ENCODE measurements around the gene ACP2.

Gene ACP2

DNA sequence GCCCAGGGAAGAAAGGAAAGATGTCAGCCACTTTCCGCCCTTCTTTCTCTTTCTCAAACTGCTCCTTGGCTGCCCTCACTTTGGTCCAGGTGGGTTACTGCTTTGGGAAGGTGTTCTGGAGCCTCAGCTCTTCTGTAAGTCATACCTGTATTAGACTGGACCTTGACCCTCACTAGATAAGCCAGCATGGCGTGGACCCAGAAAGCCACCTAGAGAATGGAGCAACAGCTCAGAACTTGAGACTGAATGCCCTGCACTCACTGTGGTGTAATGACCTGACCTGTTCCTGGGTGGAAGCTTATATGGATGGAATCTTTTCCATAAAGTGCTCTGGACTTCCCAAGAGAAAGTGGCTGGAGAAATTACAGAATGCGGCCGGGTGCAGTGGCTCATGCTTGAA lies 15.6 kb downstream of the ACP2 start:
- Histone ChIP-seq H3K27ac (ENCODE audit: low read length, poor library complexity, severe bottlenecking) (no peak overlapping the region), H3K4me1 (ENCODE audit: control insufficient read depth, insufficient read depth, low read depth, low read length) (peaks cover 17% of the 10 kb centered on the region), H3K23ac (ENCODE audit: low read length in 2 of 2) (no peak overlapping the region), H3K9ac (ENCODE audit: low read length) (no peak overlapping the region), H3K79me1 (replicated peaks; ENCODE audit: low read length, poor library complexity, severe bottlenecking) (peaks cover 14% of the 10 kb centered on the region), H2BK5ac (ENCODE audit: low read depth, low read length, poor library complexity, severe bottlenecking) (no peak overlapping the region), H2AFZ (ENCODE audit: low read depth, low read length) (no peak overlapping the region), H2BK120ac (ENCODE audit: low read depth, low read length) (no peak overlapping the region), H2BK12ac (ENCODE audit: low read length in 2 of 2) (no peak overlapping the region), H2BK15ac (ENCODE audit: low read depth, poor library complexity, severe bottlenecking) (no peak overlapping the region), H3K18ac (ENCODE audit: low read depth in 1 of 2, low read length in 2 of 2) (no peak overlapping the region), H4K91ac (ENCODE audit: low read length) (no peak overlapping the region), H3K14ac (ENCODE audit: low read length in 2 of 2) (no peak overlapping the region), H2AK5ac (ENCODE audit: low read length, severe bottlenecking) (no peak overlapping the region), H3K4me2 (ENCODE audit: low read length, poor library complexity, severe bottlenecking) (no peak overlapping the region), H3K9me3 (ENCODE audit: control insufficient read depth, low read length) (no peaks in the 10 kb centered on the region), H4K8ac (ENCODE audit: low read length) (no peak overlapping the region), H3K27me3 (ENCODE audit: control insufficient read depth in 1 of 2, insufficient read depth in 1 of 2, low read length in 2 of 2) (no peaks in the 10 kb centered on the region), H3K36me3 (ENCODE audit: control insufficient read depth in 1 of 2, insufficient read depth in 2 of 2, low read depth in 1 of 2, low read length in 2 of 2) (peaks cover 50 to 80% of the 10 kb centered on the region in 2 experiments), H3K4me3 (ENCODE audit: insufficient read depth in 1 of 2, low read depth in 1 of 2, low read length in 2 of 2) (no peak overlapping the region), H3K4ac (ENCODE audit: low read depth in 1 of 2, low read length in 2 of 2) (no peak overlapping the region)
- WGBS, result 98% methylated on average over 3 of the region's 4 CpGs
- no peak for DNase-seq

DNA sequence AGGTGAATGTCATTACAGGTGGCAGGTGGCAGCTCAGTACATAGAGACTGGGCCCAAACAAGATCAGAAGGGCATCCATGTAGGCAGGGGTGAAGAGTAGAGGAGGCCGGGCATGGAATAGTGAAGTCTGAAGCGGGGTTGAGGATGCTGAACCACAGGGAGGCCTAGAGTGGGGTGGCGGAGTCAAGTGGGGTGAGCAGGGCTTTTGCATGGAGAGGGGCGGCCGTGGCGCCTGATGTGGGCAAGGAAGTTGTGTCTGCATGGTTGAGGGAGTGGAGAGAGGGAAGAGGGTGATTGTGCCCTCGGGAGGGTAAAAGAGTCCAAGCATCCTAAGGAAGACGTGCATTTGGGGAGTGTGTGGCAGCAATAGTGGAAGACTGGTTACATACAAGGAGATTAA lies 19.5 kb downstream of the ACP2 start:
- Histone ChIP-seq H3K9ac (ENCODE audit: low read length) (no peak overlapping the region), H2BK15ac (ENCODE audit: low read depth, poor library complexity, severe bottlenecking) (no peak overlapping the region), H3K18ac (ENCODE audit: low read depth in 1 of 2, low read length in 2 of 2) (no peak overlapping the region), H4K8ac (ENCODE audit: low read length) (peak overlapping the region; percentile 9), H4K91ac (ENCODE audit: low read length) (no peak overlapping the region), H3K79me1 (replicated peaks; ENCODE audit: low read length, poor library complexity, severe bottlenecking) (peaks cover 16% of the 10 kb centered on the region), H3K4ac (ENCODE audit: low read depth in 1 of 2, low read length in 2 of 2) (no peak overlapping the region), H3K27ac (ENCODE audit: low read length, poor library complexity, severe bottlenecking) (no peak overlapping the region), H3K4me3 (ENCODE audit: insufficient read depth in 1 of 2, low read depth in 1 of 2, low read length in 2 of 2) (no peak overlapping the region), H3K36me3 (ENCODE audit: control insufficient read depth in 1 of 2, insufficient read depth in 2 of 2, low read depth in 1 of 2, low read length in 2 of 2) (peaks cover 49 to 80% of the 10 kb centered on the region in 2 experiments), H3K27me3 (ENCODE audit: control insufficient read depth in 1 of 2, insufficient read depth in 1 of 2, low read length in 2 of 2) (no peaks in the 10 kb centered on the region), H2BK120ac (ENCODE audit: low read depth, low read length) (no peak overlapping the region), H3K9me3 (ENCODE audit: control insufficient read depth, low read length) (no peaks in the 10 kb centered on the region), H3K4me1 (ENCODE audit: control insufficient read depth, insufficient read depth, low read depth, low read length) (peaks cover 6% of the 10 kb centered on the region), H2AK5ac (ENCODE audit: low read length, severe bottlenecking) (no peak overlapping the region), H2BK5ac (ENCODE audit: low read depth, low read length, poor library complexity, severe bottlenecking) (no peak overlapping the region), H3K23ac (ENCODE audit: low read length in 2 of 2) (no peak overlapping the region), H2AFZ (ENCODE audit: low read depth, low read length) (no peak overlapping the region), H3K4me2 (ENCODE audit: low read length, poor library complexity, severe bottlenecking) (no peak overlapping the region), H2BK12ac (ENCODE audit: low read length in 2 of 2) (no peak overlapping the region), H3K14ac (ENCODE audit: low read length in 2 of 2) (no peak overlapping the region)
- WGBS, result 88% methylated on average over 7 of the region's 8 CpGs
- DNase-seq, result no peak

DNA sequence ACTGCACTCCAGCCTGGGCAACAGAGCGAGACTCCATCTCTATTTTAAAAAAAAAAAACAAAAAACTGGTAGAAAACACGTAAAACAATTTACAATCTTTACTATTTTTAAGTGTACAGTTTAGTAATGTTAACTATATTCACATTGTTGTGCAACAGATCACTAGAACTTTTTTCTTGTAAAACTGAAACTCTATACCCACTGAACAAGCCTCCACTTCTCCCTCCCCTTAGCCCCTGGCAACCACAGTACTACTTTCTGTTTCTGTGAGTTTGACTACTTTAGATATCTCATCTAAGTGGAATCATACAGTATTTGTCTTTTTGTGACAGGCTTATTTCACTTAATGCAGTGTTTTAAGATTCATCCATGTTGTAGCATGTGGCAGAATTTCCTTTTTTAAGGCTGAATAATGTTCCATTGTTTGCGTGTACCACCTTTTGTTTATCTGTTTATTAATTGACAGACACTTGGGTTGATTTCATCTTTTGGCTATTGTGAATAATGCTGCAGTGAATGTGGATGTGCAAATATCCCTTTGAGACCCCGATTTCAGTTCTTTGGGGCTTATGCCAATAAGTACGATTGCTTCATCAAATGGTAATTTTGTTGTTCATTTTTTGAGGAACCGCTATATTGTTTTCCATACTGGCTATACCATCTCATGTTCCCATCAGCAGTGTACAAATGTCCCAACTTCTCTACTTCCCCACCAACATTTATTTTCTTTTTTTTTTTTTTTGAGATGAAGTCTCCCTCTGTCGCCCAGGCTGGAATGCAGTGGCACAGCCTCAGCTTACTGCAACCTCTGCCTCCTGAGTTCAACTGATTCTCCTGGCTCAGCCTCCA lies 22.8 kb downstream of the ACP2 start:
- no peak overlapping the region for H3K4me2 ChIP-seq (ENCODE audit: low read length, poor library complexity, severe bottlenecking)
- H2BK12ac ChIP-seq (ENCODE audit: low read length in 2 of 2), result no peak overlapping the region
- no peaks in the 10 kb centered on the region for H3K9me3 ChIP-seq (ENCODE audit: control insufficient read depth, low read length)
- no peak overlapping the region for H2BK5ac ChIP-seq (ENCODE audit: low read depth, low read length, poor library complexity, severe bottlenecking)
- H2BK120ac ChIP-seq (ENCODE audit: low read depth, low read length), result no peak overlapping the region
- no peak overlapping the region for H2BK15ac ChIP-seq (ENCODE audit: low read depth, poor library complexity, severe bottlenecking)
- H3K27ac ChIP-seq (ENCODE audit: low read length, poor library complexity, severe bottlenecking), result no peak overlapping the region
- H3K4ac ChIP-seq (ENCODE audit: low read depth in 1 of 2, low read length in 2 of 2), result no peak overlapping the region
- no peak overlapping the region for H4K8ac ChIP-seq (ENCODE audit: low read length)
- no peak overlapping the region for H4K91ac ChIP-seq (ENCODE audit: low read length)
- no peak overlapping the region for H2AK5ac ChIP-seq (ENCODE audit: low read length, severe bottlenecking)
- H3K4me3 ChIP-seq (ENCODE audit: insufficient read depth in 1 of 2, low read depth in 1 of 2, low read length in 2 of 2), result no peak overlapping the region
- no peak overlapping the region for H3K23ac ChIP-seq (ENCODE audit: low read length in 2 of 2)
- 100% methylated on average over 5 of the region's 7 CpGs for whole genome bisulfite sequencing
- H3K4me1 ChIP-seq (ENCODE audit: control insufficient read depth, insufficient read depth, low read depth, low read length), result no peaks in the 10 kb centered on the region
- peaks cover 40 to 84% of the 10 kb centered on the region in 2 experiments for H3K36me3 ChIP-seq (ENCODE audit: control insufficient read depth in 1 of 2, insufficient read depth in 2 of 2, low read depth in 1 of 2, low read length in 2 of 2)
- H3K79me1 ChIP-seq (replicated peaks; ENCODE audit: low read length, poor library complexity, severe bottlenecking), result peaks cover 16% of the 10 kb centered on the region
- no peak overlapping the region for H3K9ac ChIP-seq (ENCODE audit: low read length)
- H3K14ac ChIP-seq (ENCODE audit: low read length in 2 of 2), result no peak overlapping the region
- H3K27me3 ChIP-seq (ENCODE audit: control insufficient read depth in 1 of 2, insufficient read depth in 1 of 2, low read length in 2 of 2), result no peaks in the 10 kb centered on the region
- H3K18ac ChIP-seq (ENCODE audit: low read depth in 1 of 2, low read length in 2 of 2), result no peak overlapping the region
- no peak overlapping the region for H2AFZ ChIP-seq (ENCODE audit: low read depth, low read length)
- DNase-seq, result peak; percentile 54

DNA sequence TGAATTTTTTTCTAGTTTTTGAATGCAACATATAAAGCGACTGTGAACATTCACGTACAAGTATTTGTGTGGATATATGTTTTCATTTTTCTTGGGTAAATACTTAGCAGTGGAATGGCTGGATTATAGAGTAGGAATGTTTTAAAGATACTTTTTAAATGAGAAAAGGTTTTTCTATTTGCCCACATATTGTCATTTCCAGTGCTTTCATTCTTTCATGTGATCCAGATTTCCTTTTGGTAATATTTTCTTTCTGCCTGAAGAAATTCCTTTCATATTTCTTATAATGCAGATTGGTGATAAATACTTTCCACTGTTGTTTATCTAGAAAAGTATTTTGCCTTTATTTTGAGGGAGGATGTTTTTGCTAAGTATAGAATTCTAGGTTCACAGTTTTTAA lies 25.9 kb downstream of the ACP2 start:
- Histone ChIP-seq H2BK120ac (ENCODE audit: low read depth, low read length) (no peak overlapping the region), H3K23ac (ENCODE audit: low read length in 2 of 2) (no peak overlapping the region), H3K4me3 (ENCODE audit: insufficient read depth in 1 of 2, low read depth in 1 of 2, low read length in 2 of 2) (no peak overlapping the region), H3K4me1 (ENCODE audit: control insufficient read depth, insufficient read depth, low read depth, low read length) (peaks cover 14% of the 10 kb centered on the region), H3K9ac (ENCODE audit: low read length) (no peak overlapping the region), H3K9me3 (ENCODE audit: control insufficient read depth, low read length) (no peaks in the 10 kb centered on the region), H3K27me3 (ENCODE audit: control insufficient read depth in 1 of 2, insufficient read depth in 1 of 2, low read length in 2 of 2) (no peaks in the 10 kb centered on the region), H3K14ac (ENCODE audit: low read length in 2 of 2) (no peak overlapping the region), H4K8ac (ENCODE audit: low read length) (no peak overlapping the region), H3K27ac (ENCODE audit: low read length, poor library complexity, severe bottlenecking) (no peak overlapping the region), H2BK5ac (ENCODE audit: low read depth, low read length, poor library complexity, severe bottlenecking) (no peak overlapping the region), H4K91ac (ENCODE audit: low read length) (no peak overlapping the region), H2AFZ (ENCODE audit: low read depth, low read length) (no peak overlapping the region), H3K4me2 (ENCODE audit: low read length, poor library complexity, severe bottlenecking) (no peak overlapping the region), H3K36me3 (ENCODE audit: control insufficient read depth in 1 of 2, insufficient read depth in 2 of 2, low read depth in 1 of 2, low read length in 2 of 2) (peaks cover 28 to 79% of the 10 kb centered on the region in 2 experiments), H2BK12ac (ENCODE audit: low read length in 2 of 2) (no peak overlapping the region), H3K4ac (ENCODE audit: low read depth in 1 of 2, low read length in 2 of 2) (no peak overlapping the region), H2BK15ac (ENCODE audit: low read depth, poor library complexity, severe bottlenecking) (no peak overlapping the region), H3K18ac (ENCODE audit: low read depth in 1 of 2, low read length in 2 of 2) (no peak overlapping the region), H3K79me1 (replicated peaks; ENCODE audit: low read length, poor library complexity, severe bottlenecking) (peaks cover 12% of the 10 kb centered on the region), H2AK5ac (ENCODE audit: low read length, severe bottlenecking) (no peak overlapping the region)
- DNase-seq, result no peak
- 100% methylated on average over 2 of the region's 2 CpGs for WGBS
